ENCODE measurements around the gene NCAPD2.
"Not testable (repeated sequence)": the region's sequence is repeated elsewhere in the genome, so short reads cannot be mapped to it uniquely, and the experiment has no call there.

NCAPD2 gene

DNA sequence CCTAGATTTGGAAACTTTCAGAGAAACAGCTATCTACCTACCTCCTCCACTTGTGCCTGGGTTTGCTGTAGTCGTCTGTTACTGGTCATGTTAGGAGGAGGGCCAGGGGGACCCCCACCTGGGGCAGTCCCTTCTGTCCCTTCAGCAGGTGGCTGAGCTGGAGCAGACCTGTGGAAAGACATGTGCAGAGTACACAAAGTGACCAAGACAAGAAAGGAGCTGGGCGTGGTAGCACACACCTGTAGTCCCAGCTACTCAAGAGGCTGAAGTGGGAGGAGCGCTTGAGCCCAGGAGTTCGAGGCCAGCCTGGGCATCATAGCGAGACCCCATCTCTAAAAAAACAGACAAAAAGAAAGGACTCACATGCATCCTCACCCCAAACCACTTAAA, 27.7 kb upstream of the NCAPD2 start:
- H3K4me3 ChIP-seq (ENCODE audit: control insufficient read depth, low read depth, low read length): no peak overlapping the region
- no peak for DNase-seq (ENCODE audit: low read depth)
- TF ChIP-seq, protein P1, sequence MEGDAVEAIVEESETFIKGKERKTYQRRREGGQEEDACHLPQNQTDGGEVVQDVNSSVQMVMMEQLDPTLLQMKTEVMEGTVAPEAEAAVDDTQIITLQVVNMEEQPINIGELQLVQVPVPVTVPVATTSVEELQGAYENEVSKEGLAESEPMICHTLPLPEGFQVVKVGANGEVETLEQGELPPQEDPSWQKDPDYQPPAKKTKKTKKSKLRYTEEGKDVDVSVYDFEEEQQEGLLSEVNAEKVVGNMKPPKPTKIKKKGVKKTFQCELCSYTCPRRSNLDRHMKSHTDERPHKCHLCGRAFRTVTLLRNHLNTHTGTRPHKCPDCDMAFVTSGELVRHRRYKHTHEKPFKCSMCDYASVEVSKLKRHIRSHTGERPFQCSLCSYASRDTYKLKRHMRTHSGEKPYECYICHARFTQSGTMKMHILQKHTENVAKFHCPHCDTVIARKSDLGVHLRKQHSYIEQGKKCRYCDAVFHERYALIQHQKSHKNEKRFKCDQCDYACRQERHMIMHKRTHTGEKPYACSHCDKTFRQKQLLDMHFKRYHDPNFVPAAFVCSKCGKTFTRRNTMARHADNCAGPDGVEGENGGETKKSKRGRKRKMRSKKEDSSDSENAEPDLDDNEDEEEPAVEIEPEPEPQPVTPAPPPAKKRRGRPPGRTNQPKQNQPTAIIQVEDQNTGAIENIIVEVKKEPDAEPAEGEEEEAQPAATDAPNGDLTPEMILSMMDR (IDR thresholded peaks at IDR 0.05; ENCODE audit: control insufficient read depth, insufficient read depth, low read depth, low read length, missing control alignments): no peak

DNA sequence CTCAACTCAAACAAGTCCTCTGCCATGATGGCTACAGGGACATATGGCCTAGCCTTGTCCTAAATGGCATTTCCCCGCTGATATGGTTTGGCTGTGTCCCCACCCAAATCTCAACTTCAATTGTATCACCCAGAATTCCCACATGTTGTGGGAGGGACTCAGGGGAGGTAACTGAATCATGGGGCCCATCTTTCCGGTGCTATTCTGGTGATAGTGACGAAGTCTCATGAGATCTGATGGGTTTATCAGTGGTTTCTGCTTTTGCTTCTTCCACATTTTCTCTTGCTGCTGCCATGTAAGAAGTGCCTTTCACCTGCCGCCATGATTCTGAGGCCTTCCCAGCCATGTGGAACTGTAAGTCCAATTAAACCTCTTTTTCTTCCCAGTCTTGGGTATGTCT, 27.2 kb upstream of the NCAPD2 start:
- not testable (repeated sequence) for DNase-seq (ENCODE audit: low read depth); H3K4me3 ChIP-seq (ENCODE audit: control insufficient read depth, low read depth, low read length)

DNA sequence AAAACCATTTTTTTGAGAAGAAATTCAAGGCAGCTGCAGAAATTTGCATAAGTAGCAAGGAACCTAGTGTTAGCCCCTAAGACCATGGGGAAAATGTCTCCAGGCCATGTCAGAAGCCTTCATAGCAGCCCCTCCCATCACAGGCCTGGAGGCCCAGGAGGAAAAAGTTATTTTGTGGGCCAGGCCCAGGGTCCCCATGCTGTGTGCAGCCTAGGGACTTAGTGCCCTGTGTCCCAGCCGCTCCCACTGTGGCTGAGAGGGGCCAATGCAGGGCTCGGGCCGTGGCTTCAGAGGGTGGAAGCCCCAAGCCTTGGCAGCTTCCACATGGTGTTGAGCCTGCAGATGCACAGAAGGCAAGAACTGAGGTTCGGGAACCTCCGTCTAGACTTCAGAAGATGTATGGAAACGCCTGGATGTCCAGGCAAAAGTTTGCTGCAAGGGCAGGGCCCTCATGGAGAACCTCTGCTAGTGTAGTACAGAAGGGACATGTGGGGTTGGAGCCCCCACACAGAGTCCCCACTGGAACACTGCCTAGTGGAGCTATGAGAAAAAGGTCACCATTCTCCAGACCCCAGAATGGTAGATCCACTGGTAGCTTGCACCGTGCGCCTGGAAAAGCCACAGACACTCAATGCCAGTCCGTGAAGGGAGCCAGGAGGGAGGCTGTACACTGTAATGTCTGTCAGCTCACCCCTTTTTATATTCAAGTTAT, 26.2 kb upstream of the NCAPD2 start:
- H3K4me3 ChIP-seq (ENCODE audit: control insufficient read depth, low read depth, low read length); DNase-seq (ENCODE audit: low read depth): not testable (repeated sequence)

DNA sequence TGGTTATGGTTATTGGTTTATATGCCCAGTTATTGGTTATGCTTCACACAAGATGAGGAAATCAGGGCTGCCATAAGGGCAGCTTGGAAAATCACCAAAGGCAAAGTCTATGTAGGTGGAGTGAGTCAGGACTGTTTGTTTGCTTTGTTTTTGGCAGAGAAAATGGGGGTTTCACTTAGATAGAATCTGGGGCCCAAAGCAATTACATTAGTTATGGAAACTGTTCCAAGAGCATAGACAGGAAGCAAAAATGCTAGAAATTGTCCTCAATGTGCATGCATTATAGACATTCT, 25.7 kb upstream of the NCAPD2 start:
- no peak for DNase-seq (ENCODE audit: low read depth)
- TF ChIP-seq, protein P1 (IDR thresholded peaks at IDR 0.05; ENCODE audit: control insufficient read depth, insufficient read depth, low read depth, low read length, missing control alignments): no peak
- H3K4me3 ChIP-seq (ENCODE audit: control insufficient read depth, low read depth, low read length): no peak overlapping the region

DNA sequence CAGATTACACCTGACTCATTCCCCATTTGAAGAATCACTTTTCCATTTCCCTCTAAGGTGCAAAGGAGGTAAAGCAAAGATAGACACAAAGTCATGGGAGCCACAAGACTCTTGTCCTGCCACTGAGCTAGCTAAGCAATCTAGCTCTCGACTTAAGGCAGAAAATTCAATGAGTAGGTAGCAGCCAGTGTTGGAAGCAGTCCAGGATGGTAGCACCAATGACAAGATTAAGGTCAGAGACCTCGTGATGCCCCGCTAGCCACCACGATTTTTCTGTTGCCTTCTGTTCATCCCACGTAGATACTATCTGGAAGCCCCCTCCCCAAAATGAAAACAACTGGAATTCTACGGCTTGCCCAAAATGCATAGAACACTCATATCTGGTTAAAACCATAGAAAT, 24.8 kb upstream of the NCAPD2 start:
- no peak for DNase-seq (ENCODE audit: low read depth)
- H3K4me3 ChIP-seq (ENCODE audit: control insufficient read depth, low read depth, low read length): no peak overlapping the region
- TF ChIP-seq, protein P1 (IDR thresholded peaks at IDR 0.05; ENCODE audit: control insufficient read depth, insufficient read depth, low read depth, low read length, missing control alignments): no peak

DNA sequence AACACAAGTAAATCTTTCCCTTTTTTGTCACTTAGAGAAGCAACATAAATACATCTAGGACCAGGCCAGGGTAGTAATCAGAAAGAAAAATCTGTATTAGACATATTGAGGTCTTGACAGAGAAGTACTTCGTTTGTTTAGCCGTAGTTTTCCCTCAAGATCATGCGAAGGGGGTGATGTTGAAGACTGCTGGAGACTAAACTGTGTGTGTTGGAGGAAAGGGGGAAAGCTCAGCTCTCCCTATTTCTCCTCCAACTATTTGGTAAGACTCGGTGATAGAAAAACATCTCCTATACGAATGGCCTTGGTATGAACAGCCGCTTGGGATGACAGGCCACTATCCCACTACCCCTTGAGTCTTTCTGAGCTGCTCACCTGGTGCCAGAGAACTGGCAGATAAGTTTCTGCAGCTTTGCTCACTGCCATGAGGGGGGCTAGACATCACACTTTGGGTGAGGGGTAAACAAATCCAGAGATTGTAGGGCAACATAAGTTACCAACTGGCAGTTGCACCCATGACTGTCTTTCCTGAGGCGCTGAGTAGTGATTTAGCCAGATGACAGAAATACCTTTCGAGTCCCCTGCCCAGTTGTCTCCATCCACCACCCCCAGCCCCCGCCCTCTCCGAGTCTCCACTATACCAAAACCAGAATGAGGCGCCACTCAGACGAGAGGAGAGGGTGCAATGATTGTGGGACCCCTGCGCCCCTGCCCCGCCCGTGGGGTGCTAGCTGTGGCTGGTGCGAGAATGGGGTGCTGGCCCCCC, 24.1 kb upstream of the NCAPD2 start:
- TF ChIP-seq, protein P1 (IDR thresholded peaks at IDR 0.05; ENCODE audit: control insufficient read depth, insufficient read depth, low read depth, low read length, missing control alignments): no peak
- no peak for DNase-seq (ENCODE audit: low read depth)
- H3K4me3 ChIP-seq (ENCODE audit: control insufficient read depth, low read depth, low read length): peak overlapping the region; percentile 79

DNA sequence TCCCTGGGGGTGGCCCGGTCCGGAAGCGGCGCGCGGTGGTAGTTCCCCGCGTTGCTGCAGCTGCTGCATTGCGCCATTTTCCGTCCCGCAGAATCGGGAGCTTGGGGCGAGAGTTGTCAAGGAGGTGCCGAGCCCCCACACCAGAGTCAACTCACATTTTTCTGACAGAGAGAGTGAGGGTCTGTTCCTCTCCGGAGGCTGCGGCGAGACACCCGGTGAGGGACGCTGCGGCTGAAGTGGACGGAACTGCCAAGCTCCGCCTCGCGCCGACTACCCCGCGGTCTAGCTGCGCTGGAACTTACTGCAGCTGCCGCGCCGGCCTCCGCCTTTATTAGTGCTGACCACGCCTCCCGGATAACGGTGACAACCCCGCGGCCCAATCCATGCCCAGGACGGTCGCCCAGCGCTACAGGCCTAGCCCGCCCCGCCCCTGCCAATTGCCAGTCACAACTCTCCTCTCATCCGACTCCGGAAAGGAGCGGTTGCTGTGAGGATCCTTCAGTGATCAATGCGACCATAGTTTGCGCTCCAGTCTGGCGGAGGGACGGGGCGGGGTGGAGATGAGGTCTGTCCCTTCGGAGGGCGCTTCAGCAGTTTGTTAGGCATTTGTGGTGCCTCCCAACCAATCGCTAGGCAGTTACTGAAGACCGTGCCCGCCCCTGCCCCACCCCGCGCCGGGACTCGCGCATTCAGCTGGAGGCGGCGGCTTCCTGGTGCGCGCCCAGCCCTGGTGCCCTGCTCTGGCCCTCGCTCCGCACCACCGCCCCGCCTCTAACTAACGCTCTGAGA, 23.3 kb upstream of the NCAPD2 start, which contains the start of gene VAMP1:
Gene VAMP1 (minus strand): TSS at position 303 of the 789 bp plus-strand sequence. CDS start 146 bp downstream, at position 157.
- H3K4me3 ChIP-seq (ENCODE audit: control insufficient read depth, low read depth, low read length): peak within 1 kb of the TSS; percentile 79
- TF ChIP-seq, protein P1 (IDR thresholded peaks at IDR 0.05; ENCODE audit: control insufficient read depth, insufficient read depth, low read depth, low read length, missing control alignments): no peak
- peak; percentile 80 for DNase-seq (ENCODE audit: low read depth)
